GM12874 (cell line): Measurements from ENCODE around the gene GAK.

Experiments
- TF ChIP-seq, protein P1 (sequence below): IDR thresholded peaks from 2 replicates; pipeline ENCODE4 v1.5.1; 2011; ENCODE audit warnings: low read depth, mild to moderate bottlenecking, control low read depth, low read length, moderate library complexity; ENCODE audit not compliant: insufficient read depth

GAK gene

DNA sequence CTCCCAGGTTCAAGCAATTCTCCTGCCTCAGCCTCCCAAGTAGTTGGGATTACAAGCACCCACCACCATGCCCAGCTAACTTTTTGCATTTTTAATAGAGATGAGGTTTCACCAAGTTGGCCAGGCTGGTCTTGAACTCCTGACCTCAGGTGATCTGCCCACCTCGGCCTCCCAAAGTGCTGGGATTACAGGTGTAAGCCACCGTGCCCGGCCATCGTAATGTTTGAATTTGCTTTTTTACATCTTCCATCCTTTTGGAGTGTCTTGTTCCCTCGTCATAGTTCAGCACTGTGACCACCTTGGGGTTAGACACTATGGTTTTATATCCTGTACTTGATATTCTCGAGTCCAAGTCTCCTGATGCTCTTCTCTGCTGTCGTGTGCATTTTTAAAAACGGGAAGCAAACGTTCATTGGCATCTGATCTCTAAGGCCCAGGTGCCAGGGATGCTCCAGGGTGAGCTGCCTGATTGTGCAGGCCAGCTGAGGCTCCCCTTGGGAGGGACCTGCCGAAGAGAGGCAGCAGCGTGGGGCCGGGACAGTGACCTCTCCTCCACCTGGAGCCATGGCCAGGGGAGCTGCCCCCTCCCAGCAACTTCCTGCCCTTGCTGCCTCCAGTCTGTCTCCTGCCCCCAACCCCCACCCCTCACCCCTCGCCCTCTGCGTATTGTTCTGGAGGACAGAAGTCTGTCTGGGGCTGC, 24.6 kb upstream of the GAK start:
- TF ChIP-seq, protein P1, sequence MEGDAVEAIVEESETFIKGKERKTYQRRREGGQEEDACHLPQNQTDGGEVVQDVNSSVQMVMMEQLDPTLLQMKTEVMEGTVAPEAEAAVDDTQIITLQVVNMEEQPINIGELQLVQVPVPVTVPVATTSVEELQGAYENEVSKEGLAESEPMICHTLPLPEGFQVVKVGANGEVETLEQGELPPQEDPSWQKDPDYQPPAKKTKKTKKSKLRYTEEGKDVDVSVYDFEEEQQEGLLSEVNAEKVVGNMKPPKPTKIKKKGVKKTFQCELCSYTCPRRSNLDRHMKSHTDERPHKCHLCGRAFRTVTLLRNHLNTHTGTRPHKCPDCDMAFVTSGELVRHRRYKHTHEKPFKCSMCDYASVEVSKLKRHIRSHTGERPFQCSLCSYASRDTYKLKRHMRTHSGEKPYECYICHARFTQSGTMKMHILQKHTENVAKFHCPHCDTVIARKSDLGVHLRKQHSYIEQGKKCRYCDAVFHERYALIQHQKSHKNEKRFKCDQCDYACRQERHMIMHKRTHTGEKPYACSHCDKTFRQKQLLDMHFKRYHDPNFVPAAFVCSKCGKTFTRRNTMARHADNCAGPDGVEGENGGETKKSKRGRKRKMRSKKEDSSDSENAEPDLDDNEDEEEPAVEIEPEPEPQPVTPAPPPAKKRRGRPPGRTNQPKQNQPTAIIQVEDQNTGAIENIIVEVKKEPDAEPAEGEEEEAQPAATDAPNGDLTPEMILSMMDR, result no peak

DNA sequence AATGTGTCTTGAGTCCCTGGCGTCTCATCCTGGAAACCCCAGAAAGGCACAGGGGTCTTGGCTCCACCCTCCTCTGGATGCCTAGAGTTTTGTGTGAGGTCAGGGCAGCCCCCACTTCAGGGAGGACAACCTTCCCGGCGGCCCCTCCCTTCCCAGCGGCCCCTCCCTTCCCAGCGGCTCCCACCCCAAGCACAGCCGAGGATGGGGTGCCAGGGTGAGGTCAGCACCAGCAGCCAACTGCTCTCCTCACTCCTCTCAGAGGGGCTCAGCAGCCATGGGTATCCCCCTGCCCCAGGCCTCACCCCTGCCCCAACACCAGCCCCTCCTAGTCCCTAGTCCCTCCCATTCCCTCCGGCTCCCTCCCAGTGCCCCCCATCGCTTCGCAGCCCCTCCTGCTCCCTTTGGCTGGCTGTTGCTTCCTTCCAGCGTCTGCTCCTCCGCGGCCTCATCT, 23.8 kb upstream of the GAK start:
- TF ChIP-seq, protein P1, result no peak

- TF ChIP-seq, protein P1, result no peak
These were observed 23.2 kb upstream of the GAK start for GRCh38 chr4:955161-955921.

DNA sequence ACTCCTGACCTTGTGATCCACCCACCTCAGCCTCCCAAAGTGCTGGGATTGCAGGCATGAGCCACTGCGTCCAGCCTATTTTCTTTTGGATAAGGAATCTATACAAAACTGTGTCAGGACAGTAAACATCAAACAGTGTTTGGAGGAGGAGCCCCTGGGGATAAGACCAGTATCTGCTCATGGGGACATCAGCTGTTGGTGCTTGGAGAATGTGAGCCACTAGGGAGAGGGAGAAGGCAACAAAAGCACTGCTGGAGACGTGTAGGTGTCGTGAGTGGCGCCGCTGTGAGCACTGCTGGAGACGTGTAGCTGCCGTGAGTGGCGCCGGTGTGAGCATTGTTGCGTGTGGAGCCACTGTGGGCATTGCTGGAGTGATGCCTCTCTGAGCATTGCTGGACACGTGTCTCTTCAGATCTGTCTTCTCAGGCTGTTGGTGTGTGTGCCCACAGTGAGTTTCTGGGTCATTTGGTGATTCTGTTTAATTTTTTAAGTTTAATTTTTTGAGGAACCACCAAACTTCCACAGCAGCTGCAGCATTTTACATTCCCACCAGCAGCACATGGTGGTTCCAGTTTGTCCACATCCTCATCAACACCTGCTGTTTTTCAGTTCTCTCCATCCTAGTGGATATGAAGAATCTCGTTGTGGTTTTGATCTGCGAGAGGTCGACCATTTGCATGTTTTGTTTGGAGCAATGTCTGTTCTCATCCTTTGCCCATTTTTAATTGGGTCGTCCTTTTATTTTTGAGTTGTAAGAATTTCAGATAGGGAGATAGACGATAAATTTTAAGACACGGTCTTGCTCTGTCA, 22.3 kb upstream of the GAK start:
- TF ChIP-seq, protein P1, result no peak

- TF ChIP-seq, protein P1, result no peak
These were observed 21.4 kb upstream of the GAK start for GRCh38 chr4:953574-953915.

DNA sequence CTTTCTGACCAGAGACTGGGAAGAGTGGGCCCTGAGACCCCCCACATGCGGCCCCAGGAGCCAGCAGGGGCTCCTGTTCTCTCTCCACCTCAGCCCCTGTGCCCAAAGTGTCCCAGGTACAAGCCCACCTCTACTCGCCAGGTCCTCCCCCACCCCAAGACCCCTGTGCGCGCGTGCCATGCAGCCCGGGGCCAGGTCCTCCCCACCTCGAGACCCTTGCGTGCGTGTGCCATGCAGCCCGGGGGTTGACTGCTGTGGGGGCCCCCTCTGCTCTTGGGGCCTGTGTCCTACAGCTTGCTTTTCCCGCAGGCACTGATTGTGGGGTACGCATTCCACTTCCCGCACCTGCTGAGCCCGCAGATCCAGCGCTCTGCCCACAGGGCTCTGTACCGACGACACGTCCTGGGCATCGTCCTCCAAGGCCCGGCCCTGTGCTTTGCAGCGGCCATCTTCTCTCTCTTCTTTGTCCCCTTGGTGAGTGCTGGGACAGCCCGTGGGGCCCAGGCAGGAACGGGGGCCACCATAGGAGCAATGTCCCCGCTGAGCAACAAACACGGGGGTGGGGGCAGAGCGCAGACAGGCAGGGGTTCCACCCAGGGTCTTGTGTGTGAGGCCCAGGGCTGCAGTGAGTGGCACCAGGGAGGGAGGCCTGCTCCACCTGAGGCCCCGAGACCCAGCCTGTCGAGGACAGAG, 20.9 kb upstream of the GAK start:
- TF ChIP-seq, protein P1, result no peak
